A549 (cell line): ENCODE results near the gene POLD1.

Experiments
- CTCF ChIP-seq: fragments of >200 bp; sonication (Bioruptor Twin); formaldehyde crosslinking; IDR thresholded peaks from 3 replicates; pipeline ENCODE4 v1.5.1; 2016
- RFX5 ChIP-seq: fragments of 450-650 bp; IDR thresholded peaks from 2 replicates; pipeline ENCODE4 v1.7.1; 2014; ENCODE audit warnings: antibody characterized with exemption, mild to moderate bottlenecking, moderate library complexity
- RNF2 ChIP-seq: fragments of 200-600 bp; sonication (generic); IDR thresholded peaks from 2 replicates; pipeline ENCODE4 v1.6.1; 2016; ENCODE audit warnings: low read depth, mild to moderate bottlenecking, antibody characterized with exemption, moderate library complexity, borderline replicate concordance
- TF ChIP-seq, protein P1 (sequence below): fragments of 450-650 bp; IDR thresholded peaks from 2 replicates; pipeline ENCODE4 v1.6.1; 2014; ENCODE audit warnings: antibody characterized with exemption

DNA sequence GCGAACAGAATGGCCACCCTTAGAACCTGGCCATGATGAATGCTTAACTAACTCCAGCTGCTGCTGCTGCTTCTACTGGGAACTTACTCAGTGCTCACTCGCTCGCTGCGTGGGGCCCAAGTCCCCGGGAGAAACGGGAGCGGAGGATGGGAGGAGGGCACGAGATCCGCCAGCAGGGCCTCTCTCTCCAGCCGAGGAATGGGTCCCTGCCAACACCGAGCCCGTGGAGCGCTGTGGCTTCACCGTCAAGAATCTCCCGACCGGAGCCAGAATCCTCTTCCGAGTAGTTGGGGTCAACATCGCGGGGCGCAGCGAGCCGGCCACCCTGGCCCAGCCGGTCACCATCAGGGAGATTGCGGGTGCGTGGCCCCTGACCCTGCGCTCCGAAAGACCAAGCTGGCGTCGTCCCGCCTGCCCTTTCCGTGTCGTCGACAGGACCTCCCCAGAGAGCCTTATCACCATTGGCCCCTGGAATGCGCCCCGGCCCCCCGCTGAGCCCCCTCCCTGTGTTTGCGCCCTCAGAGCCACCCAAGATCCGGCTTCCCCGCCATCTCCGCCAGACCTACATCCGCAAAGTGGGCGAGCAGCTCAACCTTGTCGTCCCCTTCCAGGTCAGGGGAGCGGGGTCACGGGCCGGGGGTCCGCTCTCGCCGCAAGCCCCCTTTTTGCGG, 74.4 kb downstream of the POLD1 start:
- TF ChIP-seq CTCF (no peak), RNF2 (no peak), RFX5 (no peak)
- TF ChIP-seq, protein P1, sequence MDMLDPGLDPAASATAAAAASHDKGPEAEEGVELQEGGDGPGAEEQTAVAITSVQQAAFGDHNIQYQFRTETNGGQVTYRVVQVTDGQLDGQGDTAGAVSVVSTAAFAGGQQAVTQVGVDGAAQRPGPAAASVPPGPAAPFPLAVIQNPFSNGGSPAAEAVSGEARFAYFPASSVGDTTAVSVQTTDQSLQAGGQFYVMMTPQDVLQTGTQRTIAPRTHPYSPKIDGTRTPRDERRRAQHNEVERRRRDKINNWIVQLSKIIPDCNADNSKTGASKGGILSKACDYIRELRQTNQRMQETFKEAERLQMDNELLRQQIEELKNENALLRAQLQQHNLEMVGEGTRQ, result no peak
